NCI-H1105 (cell line): ENCODE measurements around the gene GNAQ.
A peak's percentile ranks its signal among the peaks of the same experiment; 100 is the strongest.
"Not testable (repeated sequence)": the region's sequence is repeated elsewhere in the genome, so short reads cannot be mapped to it uniquely, and the experiment has no call there.

Experiments used
- DNase-seq: peaks from one replicate; lab custom pipeline; 2025; lab: John Stamatoyannopoulos, UW

GNAQ gene

DNA sequence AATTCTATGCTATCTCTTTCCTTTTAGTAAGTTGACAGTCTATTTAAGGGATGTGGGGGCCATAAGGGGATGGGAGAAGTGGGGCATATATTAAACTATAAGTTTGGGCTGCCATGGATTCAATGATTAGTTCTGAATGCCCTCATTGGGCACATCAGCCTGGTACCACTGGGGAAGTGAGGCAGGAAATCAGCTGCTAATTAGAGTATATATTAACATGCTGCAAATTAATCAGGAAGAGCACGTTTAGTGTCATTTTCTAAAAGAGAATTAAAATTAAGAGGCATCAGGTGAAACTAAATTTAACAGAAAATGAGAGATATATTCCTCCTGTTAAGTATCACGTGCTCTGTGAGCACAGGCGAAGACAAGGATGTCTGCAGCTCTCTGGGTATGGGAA, 260.4 kb downstream of the GNAQ start:
- no peak for DNase-seq

GRCh38 chr9:77770340-77770739, 261.3 kb downstream of the GNAQ start:
- DNase-seq: no peak

DNA sequence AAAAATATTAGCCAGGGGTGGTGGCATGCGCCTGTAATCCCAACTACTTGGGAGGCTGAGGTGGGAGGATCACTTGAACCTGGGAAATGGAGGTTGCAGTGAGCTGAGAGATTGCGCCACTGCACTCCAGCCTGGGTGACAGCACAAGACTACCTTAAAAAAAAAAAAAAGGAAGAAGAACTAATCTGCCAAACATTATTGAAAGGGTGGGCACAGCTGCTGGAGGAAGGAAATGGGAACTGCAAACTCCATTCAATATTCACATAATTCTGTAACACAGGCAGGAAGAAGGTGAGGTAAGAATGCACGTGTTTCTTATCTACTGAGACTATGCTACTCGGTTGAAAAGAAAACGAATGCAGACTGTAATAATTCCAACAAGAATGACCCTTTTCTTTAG, 262.4 kb downstream of the GNAQ start:
- no peak for DNase-seq

DNA sequence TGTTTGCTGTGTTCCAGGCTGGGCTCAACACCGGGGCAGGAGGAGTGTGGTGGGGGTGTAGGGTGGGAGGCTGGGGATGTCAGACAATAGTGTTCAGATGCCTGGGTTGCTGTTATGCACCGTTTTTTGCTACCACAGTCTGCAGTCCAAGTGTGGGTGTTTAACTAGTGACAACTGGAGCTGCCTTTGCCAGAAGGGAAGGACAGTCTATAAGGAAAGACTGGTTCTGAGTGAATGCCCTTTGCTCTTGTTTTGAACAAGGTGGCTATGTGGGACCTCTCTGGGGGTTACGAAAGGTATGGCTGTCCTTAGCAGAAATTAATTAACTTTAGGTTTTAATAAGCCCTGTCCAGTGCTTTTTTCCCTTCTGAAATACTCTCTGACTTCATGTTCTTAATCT, 265.0 kb downstream of the GNAQ start:
- no peak for DNase-seq

GRCh38 chr9:77765781-77766259, 265.8 kb downstream of the GNAQ start:
- DNase-seq: no peak

DNA sequence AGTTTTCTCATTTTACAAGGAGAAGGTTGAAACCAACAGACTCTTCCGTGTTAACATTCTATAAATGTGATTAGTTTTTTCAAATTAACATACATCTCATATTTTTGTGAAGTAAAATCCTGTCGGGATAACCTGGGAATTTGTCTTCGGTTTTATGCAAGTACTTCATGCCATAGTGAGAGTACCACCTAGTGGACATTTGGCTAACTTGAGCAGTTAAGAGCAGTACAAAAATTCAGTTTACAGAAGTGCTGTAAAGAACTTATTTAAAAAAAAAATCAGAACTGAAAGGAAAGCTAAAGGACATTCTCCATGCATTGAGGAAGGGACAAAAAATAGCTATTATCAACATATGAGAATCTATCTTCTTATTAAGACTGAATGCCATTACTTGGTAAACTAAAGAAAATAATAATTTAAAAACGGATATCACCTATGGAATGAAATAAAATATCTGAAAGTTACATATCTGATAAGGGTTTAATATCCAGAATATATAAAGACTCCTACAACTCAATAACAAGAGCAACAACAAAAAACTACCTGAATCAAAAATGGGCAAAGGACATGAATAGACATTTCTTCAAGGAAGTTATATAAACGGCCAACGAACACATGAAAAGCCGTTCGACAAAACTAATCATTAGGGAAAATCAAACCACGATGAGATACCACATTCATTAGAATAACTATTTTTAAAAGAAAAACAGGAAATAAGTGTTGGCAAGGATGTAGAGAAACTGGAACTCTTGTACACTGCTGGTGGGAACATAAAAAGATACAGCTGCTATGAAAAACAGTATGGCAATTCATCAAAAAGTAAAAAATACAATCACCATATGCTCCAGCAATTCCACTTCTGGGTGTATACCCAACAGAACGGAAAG, 266.5 kb downstream of the GNAQ start:
- DNase-seq: no peak

GRCh38 chr9:77763566-77763965, 268.0 kb downstream of the GNAQ start:
- no peak for DNase-seq

- DNase-seq: not testable (repeated sequence)
These were observed 270.7 kb downstream of the GNAQ start for GRCh38 chr9:77760919-77761318.

DNA sequence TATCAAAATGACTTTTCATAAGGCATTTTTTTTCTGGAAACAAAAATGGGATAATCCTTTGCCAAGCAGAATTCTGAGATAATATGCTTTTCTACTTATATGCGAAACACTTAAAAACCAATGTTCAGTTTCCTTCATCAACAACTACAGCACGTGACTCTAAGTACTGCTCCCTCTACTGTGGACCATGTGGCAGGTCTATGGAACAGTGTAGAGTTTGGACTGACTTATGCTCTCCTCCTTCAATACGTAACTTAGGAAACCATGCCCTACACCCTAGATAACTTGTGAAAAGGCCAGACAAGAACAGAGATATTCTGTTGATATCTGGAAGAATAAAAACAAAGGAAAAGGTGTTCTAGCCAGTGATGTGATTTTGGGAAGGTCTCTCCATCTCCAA, 272.2 kb downstream of the GNAQ start:
- no peak for DNase-seq

DNA sequence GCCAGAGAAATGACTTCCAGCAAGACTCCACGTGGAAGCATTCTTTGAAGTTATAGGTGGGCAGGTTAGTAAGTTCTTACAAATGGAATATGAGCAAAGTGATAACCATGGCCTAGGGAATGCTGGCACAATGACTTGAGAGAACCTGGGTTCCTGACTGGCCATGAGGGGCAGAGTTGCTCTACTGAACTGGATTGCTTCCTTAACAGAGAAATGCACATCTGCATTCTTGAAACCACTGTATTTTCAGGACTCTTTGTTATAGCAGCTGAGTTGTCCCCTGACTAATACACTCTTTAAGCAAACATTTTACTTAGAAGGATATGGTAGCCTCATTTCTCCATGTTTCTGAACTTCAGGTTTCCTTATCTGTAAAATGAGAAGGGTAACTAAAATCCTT, 275.2 kb downstream of the GNAQ start:
- no peak for DNase-seq

DNA sequence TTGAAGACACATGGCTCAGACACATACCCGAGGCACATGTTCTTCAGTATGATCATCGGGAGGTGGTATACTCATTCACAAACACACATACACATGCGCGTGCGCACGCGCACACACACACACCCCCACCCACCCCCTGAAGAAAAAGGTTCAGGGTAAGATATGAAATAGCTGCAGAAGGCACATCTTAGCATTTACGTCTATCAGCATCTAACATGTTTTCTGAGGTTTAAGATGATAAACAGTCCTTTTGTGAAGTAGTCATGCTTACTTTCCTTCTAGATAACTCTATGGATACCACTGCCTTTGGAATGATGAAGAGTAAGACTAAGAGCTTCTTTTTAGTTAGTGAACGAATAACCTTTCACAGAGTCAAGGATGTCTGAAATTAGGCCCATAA, 278.4 kb downstream of the GNAQ start:
- no peak for DNase-seq

DNA sequence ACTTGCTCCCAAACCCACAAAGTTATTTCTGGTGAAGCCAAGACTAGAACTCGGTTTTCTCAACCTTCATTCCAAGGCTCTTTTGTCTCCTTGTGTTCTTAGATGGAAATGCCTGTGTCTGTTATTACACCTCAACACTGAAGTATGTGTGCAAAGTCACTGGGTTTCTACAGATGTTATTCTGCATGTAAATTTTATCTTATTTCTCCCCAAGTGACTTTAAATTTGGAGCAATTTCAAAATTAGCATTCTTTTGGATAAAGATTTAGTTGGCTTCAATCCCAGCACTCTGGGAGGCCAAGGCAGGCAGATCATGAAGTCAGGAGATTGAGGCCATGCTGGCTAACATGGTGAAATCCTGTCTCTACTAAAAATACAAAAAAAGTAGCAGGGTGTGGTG, 279.1 kb downstream of the GNAQ start:
- DNase-seq: no peak

DNA sequence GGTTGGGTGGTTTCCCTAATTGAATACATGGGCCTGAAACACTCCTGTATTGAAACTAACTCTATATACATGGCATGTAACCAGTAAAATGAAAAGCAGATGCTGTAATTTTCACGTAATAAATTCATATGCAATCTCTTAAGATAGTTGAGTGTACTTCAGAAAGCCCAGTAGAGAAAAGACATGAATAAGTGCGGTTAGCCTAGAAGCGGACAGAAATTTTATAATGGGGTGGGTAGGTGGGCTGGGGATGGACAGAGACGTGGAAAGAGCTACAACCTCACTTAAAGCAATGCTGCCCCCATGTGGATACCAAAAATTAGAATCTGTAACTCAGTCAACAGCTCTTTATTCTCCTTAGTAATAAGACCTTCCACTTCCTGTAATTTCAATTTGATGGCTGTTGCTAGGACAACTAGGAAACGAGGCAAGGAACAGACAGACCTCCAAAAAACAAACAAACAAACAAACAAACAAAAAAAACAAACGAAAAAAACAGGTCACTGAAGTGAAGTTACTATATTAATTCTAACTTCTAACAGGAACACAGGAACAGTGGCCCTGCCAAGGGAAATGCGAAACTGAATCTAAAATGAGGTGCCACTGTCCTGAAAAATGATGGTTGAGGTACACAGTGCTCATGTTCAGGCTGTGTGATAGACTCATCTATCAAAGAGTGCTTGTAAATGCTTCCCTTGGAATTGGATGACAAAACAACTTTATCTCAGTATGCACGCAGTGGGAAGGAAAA, 280.1 kb downstream of the GNAQ start:
- DNase-seq: peak; percentile 27

DNA sequence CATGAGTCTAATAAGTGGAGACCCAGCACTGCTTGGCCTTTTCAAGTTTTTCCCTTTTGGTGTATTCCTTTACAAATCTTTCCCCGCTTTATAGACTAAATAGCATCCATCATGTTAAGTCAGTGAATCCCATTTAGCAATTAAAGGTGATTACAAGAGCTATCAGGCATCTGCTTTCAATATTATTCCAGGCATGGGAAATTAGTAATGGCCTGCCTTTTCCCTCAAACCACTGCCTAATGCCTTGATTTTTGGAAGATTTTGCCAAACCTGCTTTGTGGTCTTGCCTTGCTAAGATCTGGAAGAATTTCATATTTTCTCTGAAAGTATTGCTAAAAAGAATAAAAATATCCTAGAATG, 280.6 kb downstream of the GNAQ start:
- DNase-seq: no peak

GRCh38 chr9:77750284-77750683, 281.3 kb downstream of the GNAQ start:
- no peak for DNase-seq

DNA sequence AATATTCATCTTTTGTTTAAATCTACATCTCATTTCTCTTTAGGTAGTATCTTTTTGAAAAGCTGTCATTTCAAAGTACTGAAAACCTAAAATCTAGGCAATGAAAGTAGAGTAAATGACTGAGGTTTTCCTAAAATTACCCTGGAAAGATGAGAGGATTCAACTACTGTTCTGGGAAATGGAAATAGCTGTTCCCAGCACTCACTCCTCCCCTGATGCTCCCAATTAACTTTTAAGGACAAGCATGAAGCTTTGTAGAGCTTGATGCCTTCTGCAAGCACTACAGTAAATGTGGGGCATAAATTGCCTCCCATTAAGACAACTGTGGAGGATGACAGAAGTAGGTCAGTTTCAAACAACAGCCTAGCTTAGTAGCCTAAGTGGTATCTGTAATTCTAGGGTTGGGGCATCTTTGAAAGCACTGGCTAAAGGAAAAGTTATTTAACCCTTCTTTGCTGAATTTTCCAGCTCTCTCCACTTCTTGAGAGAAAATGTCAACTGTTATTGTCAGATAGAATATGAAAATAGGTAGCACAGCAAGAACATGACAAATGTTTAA, 283.3 kb downstream of the GNAQ start:
- no peak for DNase-seq

DNA sequence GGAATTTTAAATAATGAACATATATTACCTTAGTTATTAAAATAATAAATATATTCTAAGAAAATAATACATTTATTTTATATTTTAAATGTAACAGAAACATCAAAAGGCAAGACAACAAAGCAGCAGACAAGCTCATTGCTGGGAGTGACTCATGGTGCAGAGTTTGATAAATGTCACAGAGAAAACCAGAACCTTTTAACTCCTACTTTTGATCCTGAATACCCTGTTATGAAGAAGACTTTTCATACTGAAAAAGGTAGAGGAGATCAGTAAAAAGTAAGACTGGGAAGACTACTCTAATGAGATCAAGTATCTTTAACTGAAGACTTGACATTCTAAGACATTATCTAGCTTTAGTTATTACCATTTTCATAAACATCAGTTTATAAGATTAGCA, 284.4 kb downstream of the GNAQ start:
- DNase-seq: no peak

- no peak for DNase-seq
These were observed 286.7 kb downstream of the GNAQ start for GRCh38 chr9:77744841-77745430.

DNA sequence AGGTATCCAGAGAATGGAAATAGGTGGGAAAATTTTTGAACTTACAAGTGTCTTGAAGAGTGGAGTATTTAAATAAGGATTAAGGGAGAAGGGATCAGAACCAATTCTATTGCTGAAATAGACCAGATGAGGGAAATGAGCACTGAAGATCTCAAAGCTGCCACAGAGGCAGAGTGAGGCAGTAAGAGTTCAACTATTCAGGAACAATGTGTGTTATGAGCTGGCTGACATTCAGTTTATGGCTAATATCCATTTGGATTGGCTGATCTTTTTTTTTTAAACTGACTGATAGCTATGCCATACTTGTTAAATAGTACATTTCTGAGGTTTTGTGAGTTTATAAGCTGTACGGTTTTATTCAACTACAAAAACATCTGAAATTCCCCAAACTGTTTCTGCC, 288.2 kb downstream of the GNAQ start:
- no peak for DNase-seq

- no peak for DNase-seq
These were observed 292.7 kb downstream of the GNAQ start for GRCh38 chr9:77738932-77739331.

GRCh38 chr9:77735494-77735893, 296.1 kb downstream of the GNAQ start:
- DNase-seq: no peak

- no peak for DNase-seq
These were observed 299.7 kb downstream of the GNAQ start for GRCh38 chr9:77731930-77732329.
